Testis (tissue), 2 donors: Measurements from ENCODE around the gene KCNIP1.

ENCODE experiments used
- CTCF ChIP-seq, 3 experiments: fragments of 450-650 bp in 2 of 3; fragments of 200-600 bp in 1 of 3; sonication (generic) in 1 of 3; IDR thresholded peaks; one replicate each; pipeline ENCODE4 v1.5.1; 2016 to 2019; ENCODE audit warnings: antibody characterized with exemption in 3 of 3, mild to moderate bottlenecking in 2 of 3, moderate library complexity in 1 of 3
- POLR2A ChIP-seq: fragments of 450-650 bp; IDR thresholded peaks from one replicate; pipeline ENCODE4 v1.6.1; 2017; ENCODE audit warnings: antibody characterized with exemption, mild to moderate bottlenecking, moderate library complexity

GRCh38 chr5:170536525-170536924 lies 32.7 kb downstream of the KCNIP1 start:
- TF ChIP-seq CTCF (IDR thresholded peaks at IDR 0.05) (no peak), POLR2A (no peak)
